ENCODE measurements around the gene PITPNM3.

DNA sequence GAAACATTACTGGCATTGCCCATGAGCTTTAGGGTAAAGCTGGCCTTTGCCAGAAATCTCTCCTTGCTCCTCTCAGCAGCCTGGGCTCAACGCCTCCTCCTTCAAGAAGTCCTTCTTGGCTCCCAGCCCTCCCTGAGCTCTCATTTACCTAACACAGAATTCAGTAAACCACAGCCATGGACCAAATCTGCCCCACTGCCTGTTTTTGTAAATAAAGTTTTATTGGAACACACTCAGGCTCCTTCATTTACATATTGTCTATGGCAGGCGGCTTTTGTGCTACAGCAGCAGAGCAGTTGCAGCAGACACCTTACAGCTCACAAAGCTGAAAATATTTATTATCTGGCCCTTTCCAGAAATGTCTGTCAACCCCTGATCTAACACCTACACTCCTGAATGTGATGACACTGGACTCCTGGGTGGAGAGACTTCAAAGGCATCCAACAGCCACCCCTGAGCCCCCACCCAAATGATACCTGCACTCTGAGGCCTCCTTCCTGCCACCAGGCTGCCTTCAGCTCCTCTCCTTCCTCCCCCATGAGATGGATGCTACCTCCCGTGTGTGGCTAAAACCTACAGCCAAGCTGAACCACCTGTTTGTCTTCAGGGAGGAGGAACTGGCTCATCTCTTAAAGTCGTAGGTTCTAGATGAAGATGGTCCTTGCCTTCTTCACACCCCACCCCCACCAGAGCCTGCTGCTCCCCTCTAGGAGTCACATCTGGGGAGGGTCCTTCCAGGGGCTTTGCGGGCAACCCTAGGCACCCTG is 70.5 kb downstream of the PITPNM3 start:
- TF ChIP-seq, protein P1, sequence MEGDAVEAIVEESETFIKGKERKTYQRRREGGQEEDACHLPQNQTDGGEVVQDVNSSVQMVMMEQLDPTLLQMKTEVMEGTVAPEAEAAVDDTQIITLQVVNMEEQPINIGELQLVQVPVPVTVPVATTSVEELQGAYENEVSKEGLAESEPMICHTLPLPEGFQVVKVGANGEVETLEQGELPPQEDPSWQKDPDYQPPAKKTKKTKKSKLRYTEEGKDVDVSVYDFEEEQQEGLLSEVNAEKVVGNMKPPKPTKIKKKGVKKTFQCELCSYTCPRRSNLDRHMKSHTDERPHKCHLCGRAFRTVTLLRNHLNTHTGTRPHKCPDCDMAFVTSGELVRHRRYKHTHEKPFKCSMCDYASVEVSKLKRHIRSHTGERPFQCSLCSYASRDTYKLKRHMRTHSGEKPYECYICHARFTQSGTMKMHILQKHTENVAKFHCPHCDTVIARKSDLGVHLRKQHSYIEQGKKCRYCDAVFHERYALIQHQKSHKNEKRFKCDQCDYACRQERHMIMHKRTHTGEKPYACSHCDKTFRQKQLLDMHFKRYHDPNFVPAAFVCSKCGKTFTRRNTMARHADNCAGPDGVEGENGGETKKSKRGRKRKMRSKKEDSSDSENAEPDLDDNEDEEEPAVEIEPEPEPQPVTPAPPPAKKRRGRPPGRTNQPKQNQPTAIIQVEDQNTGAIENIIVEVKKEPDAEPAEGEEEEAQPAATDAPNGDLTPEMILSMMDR (IDR thresholded peaks at IDR 0.05) = no peak
- TF ChIP-seq TCF7L2 (IDR thresholded peaks at IDR 0.05; ENCODE audit: low read depth, low read length) = no peak
- TF ChIP-seq, protein P2, sequence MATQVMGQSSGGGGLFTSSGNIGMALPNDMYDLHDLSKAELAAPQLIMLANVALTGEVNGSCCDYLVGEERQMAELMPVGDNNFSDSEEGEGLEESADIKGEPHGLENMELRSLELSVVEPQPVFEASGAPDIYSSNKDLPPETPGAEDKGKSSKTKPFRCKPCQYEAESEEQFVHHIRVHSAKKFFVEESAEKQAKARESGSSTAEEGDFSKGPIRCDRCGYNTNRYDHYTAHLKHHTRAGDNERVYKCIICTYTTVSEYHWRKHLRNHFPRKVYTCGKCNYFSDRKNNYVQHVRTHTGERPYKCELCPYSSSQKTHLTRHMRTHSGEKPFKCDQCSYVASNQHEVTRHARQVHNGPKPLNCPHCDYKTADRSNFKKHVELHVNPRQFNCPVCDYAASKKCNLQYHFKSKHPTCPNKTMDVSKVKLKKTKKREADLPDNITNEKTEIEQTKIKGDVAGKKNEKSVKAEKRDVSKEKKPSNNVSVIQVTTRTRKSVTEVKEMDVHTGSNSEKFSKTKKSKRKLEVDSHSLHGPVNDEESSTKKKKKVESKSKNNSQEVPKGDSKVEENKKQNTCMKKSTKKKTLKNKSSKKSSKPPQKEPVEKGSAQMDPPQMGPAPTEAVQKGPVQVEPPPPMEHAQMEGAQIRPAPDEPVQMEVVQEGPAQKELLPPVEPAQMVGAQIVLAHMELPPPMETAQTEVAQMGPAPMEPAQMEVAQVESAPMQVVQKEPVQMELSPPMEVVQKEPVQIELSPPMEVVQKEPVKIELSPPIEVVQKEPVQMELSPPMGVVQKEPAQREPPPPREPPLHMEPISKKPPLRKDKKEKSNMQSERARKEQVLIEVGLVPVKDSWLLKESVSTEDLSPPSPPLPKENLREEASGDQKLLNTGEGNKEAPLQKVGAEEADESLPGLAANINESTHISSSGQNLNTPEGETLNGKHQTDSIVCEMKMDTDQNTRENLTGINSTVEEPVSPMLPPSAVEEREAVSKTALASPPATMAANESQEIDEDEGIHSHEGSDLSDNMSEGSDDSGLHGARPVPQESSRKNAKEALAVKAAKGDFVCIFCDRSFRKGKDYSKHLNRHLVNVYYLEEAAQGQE (IDR thresholded peaks at IDR 0.05; ENCODE audit: insufficient read depth in 1 of 2, low read depth in 2 of 2, low read length in 1 of 2) = no peak
